ENCODE data around the gene MORC4.

DNA sequence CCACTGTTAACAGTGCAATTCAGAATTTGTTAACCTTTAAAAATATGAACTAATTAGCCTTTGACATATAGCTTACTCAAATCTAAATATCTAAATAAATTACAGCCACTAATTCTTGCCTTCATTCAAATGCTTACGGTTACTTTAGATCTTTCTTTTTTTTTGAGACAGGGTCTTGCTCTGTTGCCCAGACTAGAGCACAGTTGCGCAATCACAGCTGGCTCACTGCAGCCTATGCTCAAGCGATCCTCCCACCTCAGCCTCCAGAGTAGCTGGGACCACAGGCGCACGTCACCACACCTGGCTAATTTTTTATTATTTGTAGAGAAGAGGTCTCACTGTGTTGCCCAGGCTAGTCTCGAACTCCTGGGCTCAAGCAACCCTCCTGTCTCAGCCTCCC lies 48.8 kb downstream of the MORC4 start:
- TF ChIP-seq, protein P1, sequence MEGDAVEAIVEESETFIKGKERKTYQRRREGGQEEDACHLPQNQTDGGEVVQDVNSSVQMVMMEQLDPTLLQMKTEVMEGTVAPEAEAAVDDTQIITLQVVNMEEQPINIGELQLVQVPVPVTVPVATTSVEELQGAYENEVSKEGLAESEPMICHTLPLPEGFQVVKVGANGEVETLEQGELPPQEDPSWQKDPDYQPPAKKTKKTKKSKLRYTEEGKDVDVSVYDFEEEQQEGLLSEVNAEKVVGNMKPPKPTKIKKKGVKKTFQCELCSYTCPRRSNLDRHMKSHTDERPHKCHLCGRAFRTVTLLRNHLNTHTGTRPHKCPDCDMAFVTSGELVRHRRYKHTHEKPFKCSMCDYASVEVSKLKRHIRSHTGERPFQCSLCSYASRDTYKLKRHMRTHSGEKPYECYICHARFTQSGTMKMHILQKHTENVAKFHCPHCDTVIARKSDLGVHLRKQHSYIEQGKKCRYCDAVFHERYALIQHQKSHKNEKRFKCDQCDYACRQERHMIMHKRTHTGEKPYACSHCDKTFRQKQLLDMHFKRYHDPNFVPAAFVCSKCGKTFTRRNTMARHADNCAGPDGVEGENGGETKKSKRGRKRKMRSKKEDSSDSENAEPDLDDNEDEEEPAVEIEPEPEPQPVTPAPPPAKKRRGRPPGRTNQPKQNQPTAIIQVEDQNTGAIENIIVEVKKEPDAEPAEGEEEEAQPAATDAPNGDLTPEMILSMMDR (IDR thresholded peaks at IDR 0.05; ENCODE audit: poor library complexity, severe bottlenecking): no peak
- TF ChIP-seq POLR2AphosphoS5 (IDR thresholded peaks at IDR 0.05) (no peak), MXI1 (conservative IDR thresholded peaks at IDR 0.05; ENCODE audit: poor library complexity, severe bottlenecking) (no peak), EZH2 (IDR thresholded peaks at IDR 0.05; ENCODE audit: borderline replicate concordance, insufficient read depth, low read length, poor library complexity, severe bottlenecking) (no peak), EP300 (conservative IDR thresholded peaks at IDR 0.05; ENCODE audit: poor library complexity, severe bottlenecking) (no peak)
- TF ChIP-seq, protein P2, sequence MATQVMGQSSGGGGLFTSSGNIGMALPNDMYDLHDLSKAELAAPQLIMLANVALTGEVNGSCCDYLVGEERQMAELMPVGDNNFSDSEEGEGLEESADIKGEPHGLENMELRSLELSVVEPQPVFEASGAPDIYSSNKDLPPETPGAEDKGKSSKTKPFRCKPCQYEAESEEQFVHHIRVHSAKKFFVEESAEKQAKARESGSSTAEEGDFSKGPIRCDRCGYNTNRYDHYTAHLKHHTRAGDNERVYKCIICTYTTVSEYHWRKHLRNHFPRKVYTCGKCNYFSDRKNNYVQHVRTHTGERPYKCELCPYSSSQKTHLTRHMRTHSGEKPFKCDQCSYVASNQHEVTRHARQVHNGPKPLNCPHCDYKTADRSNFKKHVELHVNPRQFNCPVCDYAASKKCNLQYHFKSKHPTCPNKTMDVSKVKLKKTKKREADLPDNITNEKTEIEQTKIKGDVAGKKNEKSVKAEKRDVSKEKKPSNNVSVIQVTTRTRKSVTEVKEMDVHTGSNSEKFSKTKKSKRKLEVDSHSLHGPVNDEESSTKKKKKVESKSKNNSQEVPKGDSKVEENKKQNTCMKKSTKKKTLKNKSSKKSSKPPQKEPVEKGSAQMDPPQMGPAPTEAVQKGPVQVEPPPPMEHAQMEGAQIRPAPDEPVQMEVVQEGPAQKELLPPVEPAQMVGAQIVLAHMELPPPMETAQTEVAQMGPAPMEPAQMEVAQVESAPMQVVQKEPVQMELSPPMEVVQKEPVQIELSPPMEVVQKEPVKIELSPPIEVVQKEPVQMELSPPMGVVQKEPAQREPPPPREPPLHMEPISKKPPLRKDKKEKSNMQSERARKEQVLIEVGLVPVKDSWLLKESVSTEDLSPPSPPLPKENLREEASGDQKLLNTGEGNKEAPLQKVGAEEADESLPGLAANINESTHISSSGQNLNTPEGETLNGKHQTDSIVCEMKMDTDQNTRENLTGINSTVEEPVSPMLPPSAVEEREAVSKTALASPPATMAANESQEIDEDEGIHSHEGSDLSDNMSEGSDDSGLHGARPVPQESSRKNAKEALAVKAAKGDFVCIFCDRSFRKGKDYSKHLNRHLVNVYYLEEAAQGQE (IDR thresholded peaks at IDR 0.05; ENCODE audit: borderline replicate concordance): no peak

Measured in neural cell (in vitro differentiated cells).